HG02981 (cell line): ENCODE results near the gene ARFRP1.

ENCODE experiments used
- ATAC-seq: cut with Tn5 transposase; IDR thresholded peaks from one replicate; pipeline ENCODE4 v1.9.1; 2021; ENCODE audit warnings: mild to moderate bottlenecking, moderate library complexity; ENCODE audit not compliant: unreplicated experiment

Gene ARFRP1, protein sequence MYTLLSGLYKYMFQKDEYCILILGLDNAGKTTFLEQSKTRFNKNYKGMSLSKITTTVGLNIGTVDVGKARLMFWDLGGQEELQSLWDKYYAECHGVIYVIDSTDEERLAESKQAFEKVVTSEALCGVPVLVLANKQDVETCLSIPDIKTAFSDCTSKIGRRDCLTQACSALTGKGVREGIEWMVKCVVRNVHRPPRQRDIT

DNA sequence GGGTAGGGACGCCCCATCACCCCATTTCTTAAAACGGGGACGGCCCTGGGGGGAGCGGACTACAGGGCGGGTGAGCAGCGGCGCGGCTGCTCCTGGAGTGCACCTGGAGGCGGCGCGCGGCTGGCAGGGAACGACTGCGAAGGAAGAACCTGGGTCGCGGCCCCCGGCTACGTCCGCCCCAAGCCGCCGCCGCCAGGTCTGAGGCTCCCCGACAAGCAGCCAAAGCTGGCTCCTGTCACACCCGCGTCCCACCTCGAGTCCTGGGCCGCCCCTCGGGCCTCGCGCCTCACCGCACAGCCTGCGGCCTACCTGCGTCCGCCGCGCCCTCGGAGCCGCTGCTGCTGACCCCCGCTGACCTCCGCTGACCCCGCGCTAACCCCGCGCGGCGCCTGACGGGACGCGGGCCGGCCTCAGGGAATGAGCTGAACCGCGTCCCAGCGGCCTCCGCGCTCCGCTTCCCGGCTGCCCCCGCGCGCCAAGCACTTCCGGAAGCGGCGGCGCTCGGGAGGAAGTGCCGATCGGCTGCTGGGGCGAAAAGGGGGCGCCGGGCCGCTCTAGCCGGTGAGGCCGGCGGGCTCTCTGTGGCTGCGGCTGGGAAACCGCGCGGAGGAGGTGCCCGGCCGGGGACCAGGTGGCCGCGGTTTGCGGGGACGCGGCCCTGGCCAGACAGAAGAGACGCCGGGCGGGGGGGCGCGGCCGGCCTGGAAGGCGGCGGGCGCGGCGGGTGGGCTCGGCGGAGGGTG, at the start of gene ARFRP1, which contains the start of gene ZGPAT:
Gene ARFRP1, minus strand, starts transcription at position 419 of the 743 bp plus-strand sequence. CDS start 885 bp downstream, outside the sequence.
Gene ZGPAT, plus strand, starts transcription at position 482 of the 743 bp plus-strand sequence. CDS start 542 bp downstream, outside the sequence.
- peak; percentile 74 for ATAC-seq

DNA sequence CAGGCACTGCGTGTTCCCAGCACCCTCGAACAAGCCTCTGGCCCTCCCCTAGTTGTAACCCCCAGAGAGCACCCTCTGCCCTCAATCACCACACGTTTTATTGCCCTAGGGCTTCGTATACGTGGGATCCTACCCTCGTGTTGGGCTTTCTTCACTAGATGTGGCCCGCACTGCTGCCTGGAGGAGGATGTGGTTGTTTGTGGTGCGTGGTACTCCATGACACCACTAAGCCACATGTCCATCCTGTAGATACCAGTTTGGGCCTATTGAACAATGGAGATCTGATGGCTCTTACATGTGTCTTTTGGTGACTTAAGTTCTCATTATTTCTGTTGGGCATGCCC, 48.8 kb upstream of the ARFRP1 start:
- no peak for ATAC-seq

DNA sequence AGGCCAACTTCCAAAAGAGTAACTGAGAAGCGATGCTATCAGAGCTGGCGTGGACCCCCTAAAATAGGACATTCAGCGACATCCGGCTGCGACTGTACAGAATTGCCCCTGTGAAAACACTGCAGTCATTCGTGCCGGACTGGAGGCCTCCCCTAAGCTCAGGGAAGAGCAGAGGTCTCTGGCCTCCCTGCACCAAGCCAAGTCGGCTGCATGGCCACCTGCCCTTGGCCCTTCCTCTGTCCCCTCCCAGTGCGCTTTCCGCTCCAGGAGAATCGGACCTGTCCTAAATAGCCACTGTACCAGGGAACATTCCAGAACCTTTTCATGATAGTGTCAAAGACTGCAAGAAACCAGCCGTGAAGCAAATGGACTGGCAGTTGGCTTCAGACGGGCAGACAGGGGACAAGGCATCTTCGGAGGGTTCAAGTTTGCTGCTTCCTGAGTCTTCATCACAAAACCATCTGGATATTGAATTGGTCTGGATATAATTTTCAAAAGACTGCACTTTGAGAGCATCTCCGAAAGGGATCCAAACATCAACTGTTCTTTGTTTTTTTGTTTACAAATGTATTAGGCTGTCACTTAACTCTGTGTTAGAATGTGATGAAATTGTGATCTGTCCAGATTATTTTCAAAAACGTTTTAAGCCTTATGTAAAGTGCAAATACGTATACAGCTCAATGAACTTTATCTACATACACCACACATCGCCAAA, 48.3 kb upstream of the ARFRP1 start:
- no peak for ATAC-seq

DNA sequence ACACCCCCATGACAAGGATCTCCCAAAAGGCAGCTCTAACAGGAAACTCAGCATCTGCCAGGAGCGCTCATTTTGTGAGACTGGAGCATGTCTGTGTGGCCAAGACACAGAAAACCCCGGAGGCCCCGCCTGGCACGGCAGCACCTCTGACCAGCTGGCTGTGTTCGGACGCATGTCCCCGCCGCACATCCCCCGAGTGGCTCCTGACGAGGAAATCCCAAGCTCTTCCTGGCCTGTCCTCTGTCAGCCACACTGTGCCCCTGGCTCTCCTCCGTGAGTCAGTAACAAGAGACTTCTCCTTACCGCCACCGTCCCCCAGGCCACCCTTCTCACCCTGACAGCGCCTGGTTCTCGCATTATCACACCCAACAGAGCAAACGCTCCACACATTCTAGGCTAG, 46.2 kb upstream of the ARFRP1 start:
- no peak for ATAC-seq

DNA sequence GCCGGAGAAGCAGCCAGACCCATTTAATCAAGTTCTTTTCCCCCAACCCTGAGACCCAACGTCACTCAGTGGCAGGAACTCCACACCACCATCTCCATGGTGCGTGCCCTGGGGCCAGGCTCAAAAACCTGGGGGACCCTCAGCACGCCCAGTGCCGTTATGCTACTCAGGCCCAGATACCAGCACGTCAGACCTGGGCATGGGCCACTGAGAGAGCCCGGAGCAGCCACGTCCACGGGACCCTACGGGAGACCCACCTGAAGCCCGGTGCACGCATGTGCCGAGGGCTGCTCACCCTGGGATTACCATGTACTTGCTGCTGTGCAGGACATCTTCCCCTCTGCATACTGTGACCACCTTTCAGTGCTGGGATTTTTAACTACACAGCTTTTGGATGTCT, 45.6 kb upstream of the ARFRP1 start:
- ATAC-seq, result no peak

DNA sequence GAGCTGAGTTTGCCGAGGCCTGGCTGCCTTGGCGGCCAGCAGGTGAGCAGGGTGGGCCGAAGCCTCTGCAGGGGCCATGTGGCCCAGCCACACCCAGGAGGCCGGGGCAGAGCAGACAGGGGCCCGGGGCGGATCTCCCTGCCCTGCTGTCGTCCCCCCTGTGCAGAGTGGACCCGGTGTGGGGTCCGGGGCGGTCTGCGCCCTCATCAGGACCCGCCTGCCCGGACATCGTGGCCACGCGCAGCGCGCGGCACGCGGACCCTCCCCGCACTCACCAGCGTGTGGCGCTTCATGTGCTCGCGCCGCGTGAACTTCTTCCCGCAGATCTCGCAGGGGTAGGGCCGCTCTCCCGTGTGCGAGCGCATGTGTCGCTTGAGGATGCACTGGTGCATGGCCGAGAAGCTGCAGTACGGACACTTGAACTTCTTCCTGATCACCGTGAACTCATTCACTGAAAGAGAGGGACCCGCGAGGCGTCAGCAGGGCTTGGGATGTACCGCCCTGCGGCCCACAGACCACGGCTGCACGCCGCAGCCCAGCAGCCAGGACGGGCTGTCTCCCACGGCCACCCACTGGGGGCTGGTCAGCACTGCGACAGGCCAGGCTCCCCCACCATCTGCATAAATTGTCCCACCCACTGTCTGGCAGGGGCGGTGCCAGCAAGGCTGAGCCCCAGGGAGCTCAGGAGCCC, 44.8 kb upstream of the ARFRP1 start:
- no peak for ATAC-seq

DNA sequence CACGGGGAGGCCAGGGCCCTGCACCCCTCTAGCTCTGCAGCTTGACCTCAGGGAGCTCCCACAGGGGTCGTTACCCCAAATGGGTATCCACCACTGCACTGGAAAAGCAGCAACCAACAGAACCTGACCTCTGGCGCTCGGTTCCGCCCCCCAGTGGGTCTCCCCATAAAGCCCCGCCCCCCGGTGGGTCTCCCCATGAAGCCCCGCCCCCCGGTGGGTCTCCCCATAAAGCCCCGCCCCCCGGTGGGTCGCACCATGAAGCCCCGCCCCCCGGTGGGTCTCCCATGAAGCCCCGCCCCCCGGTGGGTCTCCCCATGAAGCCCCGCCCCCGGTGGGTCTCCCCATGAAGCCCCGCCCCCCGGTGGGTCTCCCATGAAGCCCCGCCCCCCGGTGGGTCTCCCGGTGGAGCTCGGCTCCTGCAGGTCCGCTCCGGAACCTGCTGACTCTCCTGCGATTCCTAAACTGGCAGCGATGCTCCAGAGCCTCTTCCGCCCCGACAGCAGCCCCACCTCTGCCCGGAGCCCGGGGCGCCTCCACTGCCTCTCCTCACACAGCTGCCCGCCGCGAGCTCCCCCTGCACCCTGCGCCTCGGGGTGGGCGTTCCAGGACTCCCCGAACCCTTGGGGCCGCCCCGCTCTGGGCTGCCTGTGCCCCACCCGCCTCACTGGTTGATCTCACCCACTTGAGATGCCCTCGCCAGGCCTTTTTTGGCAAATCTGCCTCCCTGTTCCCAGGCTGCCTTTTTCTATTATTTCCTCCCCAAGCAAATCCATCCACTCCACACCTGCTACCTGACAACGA, 43.9 kb upstream of the ARFRP1 start:
- ATAC-seq, result no peak

DNA sequence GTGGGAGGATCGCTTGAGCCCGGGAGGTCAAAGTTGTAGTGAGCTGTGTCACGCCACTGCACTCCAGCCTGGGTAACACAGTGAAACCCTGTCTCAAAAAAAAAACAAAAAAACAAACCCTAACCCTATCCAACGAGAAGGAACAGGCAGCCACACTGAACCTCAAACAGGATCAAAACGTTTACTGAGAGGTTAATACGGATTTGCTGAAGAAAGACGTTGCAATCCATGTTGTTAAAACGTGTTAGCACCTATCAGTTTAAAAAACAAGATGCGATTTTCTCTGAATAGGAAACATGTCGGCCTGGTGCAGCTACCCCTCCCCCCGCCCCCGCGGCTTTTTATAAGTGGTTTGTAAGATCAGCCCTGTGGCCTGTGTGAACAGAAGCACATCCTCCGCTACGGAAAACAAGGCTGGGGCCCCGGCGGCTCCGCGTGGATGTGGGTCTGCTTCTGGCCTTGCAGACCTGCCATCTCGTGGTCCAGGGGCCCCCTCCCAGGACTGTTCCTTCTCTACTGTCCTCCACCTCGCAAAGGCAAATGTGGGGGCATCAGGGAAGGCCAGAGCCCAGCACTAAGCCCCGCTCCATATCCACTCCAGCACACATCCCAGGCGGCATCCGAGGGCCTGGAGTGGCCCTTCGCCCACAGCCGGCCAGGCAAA, 43.2 kb upstream of the ARFRP1 start:
- no peak for ATAC-seq

DNA sequence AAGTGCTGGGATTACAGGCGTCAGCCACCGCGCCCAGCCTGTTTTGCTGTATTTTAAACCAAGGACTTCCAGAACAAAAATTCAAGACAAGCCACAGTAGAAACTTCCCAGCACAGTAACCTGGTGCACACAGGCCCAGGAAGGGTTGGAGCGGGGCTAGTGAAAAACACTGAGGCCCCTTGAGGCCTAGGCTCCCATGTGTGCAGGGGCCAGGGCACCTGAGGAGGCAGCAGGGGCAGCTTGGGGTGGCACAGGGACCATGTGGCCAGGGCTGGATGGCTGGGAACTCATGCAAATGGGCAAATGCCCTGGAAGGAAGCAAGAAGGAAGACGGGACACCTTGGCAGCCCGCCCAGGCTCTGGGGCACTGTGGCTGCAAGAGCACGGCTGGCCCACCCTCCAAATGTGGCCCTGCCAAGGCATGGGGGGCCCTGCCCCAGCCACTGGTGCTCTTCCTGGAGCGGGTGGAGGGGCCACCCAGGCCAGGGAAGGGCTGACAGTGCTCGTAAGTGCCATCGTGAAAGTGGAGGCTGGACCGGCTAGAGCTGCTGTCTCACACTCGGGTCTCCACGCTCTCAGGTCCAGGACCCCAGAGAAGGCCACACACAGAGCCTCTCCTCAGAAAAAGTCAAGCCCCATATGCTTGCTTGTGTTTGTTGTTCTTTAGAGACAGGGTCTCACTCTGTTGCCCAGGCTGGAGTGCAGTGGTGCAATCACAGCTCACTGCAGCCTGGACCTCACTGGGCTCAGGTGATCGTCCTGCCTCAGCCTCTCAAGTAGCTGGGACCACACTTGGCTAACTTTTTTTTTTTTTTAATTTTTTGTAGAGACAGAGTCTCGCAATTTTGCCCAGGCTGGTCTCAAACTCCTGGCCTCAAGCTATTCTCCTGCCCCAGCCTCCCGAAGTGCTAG, 42.1 kb upstream of the ARFRP1 start:
- no peak for ATAC-seq

DNA sequence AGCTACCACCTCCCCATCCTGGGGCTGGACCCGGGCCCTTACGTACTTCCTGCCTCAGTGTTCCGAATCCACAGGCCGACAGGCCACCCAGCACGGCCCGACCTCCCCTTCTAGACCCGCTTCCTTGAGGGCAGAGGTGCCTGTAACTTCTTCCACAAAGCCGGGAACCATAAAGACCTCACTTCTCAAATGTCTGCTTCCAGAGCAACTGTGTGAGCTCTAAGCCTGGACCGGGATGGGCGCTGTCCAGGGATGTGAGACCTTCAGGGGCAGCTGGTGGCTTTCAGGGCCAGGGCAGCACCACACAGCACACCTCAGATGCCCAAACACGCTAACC, 41.1 kb upstream of the ARFRP1 start:
- ATAC-seq, result no peak

DNA sequence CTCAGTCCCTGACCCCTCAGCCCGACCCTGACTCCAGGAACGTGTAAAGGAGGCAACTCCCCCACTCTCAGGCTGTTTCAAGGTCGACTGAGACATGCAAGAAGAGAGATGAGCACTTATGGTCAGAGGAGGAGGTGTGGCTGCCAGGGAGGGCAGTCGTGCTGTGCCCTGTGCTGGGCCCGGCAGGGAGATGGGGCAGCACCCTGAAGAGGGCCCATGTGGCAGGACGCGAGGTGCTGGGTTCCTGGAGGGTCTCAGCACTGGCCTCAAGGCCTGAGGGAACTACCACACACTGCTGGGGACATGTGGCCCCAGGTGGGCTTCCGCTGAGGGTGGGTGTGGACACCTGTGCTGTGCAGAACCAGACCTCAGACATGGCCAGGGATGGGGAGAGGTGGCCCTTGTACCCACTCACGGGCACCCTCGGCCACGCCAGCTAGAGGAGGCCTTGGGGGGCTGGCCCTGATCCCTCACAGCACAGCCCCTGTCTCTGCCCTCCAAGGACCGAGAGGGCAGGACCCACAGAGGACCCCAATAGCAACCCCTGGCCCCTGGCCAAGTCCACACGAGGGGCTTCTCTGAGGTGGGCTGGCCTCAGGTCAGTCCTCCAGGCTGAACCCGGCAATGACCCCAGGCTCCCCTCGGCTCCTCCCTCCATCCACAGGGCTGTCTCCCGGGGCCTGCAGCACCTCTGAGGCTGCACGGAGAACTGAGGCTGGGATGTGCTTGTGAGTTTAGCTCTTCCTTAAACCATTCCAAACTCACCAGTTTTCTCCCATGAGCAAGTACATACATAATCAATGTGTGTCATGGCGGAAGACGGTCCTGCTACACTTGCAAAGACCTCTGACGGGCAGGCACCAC, 40.5 kb upstream of the ARFRP1 start:
- no peak for ATAC-seq

DNA sequence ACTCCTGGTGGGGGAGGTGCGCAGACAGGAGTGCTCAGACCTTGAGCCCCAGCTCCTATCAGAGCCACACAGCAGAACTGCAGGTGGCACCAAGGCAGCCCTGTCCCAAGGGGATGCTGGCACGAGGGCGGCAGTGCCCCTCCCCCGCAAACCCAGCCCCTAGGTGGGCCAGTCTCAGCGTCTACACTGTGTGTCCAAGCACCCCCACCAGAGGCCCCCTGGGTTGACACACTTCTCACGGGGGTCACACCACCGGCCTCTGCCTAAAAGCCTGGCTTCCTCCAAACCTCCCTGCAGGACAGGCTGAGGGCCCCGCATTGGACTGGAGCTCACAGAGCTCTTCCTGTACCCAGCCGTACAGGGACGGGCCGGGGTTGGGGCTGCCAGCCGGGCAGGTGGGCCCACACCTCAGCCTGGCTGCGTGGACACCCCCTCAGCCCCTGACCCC, 39.9 kb upstream of the ARFRP1 start:
- no peak for ATAC-seq

DNA sequence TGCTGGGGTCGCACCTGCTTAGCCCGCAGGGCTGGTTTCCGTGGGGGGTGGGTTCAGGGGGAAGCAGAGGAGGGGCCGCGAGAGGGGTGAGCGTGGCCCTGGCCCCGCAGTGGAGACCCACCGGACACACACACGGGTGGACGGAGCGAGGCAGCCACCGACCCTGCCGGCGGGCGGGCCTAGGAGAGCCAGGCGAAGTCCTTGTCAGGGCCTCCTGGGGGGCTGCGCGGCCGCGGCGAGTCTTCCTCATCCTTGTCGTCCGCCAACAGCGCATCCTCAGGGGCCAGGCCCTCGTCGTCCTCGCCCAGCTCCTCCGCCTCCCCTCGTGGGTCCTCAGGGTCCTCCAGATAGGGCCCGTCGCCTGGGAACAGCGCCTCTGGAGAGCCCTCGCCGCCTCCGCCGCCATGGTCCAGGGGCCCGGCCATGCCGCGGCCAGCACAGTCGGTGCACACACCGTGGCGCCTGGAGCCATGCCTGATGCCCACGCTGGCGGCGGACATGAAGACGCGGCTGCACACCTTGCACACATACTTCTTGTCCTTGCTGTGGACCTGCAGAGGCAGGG, 39.1 kb upstream of the ARFRP1 start:
- no peak for ATAC-seq

DNA sequence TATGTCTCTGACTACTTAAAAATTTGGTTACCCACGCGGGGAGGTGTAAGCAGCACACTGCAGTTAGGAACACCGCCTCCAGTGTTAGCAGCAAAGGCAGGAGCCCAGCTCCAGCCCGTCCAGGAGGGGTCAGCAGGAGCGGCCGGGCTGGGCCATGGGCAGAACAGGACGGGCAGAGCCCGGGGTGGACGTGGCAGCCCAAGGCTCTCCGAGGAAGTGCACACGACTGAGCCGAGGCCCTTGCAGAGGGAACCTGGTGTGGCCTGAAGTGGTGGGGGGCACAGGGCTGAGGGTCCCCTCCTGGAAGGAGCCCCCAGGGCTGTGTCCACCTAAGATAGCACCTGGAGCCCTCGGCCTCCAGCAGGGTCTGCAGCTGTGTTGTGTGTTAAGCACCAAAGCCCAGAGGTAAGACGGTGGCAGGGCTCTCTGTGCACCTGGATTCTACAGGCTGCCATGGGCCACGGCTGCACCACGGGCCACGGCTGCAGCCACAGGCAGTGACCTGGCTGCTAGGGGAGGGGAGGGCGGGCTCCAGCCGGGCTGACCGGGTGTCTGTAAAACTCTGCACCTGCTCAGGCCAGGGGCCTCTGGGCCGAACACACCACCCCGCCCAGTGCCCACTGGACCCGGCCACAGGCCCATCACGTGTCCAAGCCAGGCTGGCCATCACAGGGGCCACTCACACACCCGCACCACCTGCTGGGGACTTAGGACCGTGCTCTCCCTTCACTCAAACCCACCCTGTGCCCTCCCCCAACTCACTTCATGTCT, 38.4 kb upstream of the ARFRP1 start:
- no peak for ATAC-seq

DNA sequence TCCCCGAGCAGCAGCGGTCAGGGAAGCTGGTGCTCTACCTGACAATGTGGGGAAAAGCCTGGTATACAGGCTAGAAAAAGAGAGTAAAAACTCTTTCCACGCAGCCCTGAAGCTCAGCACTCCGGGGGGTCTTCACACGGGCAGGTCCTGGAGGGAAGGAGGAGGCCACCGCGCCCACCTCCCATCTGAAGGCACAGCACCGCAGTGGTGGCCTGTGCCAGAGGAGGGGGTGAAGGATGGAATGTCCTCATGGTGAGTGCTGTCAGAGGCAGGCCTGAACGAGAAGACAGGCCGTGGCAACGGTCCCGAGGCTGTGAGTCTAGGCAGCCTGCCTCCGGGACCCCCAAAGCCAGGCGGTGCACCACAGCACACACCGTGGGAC, 37.6 kb upstream of the ARFRP1 start:
- no peak for ATAC-seq

DNA sequence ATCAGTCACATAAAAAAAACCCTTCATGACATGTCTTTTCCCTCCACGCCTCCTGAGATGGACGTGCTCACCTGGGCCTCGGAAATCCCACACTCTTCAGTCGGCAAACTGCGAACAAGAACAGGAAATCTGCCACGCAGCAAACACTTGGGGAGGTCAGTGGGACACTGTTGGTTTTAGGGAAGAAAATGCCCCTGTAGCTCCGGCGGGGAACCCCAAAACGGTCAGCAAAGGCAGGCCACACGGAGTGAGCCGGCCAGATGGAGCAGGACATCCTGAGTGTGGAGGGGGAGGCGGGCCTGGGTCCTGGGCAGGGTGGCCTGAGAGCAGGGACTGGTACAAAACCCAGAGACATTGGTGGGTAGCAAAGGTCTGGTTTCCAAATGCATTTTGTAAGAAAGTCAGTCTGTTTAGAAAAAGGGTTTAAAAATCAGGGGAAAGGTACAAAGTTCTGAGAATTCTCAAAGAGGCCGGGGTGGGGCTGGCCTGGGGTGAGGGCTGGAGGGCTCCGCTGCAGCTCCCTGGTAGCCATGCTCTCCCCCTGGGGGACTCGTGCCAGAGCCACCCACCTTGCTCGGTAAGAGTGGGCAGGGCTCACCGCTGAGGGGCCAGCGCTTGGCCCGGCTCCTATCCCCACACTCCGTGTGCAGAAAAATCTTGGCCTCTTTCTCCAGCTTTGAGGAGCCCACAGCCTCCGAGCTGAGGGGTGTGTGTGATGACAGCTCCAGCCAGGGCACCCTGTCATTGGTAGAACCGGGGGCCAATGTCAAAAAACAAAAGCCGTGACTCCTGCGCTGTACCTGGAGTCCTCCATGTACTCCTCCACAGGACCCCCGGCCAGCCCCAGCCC, 37.0 kb upstream of the ARFRP1 start:
- no peak for ATAC-seq
